ENCODE data around the gene BTBD1. TPM values are rescaled to one million over a fixed set of nuclear protein-coding genes. Genes with fewer than 3 reads are reported as not detected.

Gene BTBD1
- total and polyA plus RNA-seq, 2 experiments from 2014 or later: 43.8 to 91.0 TPM

DNA sequence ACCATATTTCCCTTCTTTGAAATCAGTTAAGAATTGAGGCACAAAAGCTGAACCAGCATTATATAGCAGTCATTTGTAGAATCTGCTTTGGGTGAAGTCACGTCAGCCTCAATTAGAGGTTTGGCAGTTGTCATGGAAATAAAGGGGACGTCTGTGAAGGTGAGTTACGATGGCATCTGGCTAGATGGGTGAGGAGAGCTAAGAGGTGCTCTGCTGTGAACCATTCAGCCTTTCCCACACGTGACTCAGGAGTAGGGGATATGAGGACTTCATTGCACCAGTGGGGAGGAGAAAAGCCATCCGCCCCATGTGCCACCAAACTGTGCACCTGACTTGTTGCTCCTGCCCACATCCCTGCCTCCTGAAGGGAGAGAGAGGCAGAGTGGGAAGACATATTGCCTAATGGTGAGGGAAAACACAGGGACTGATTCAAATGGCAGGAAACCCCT, 52.8 kb downstream of the BTBD1 start:
- no peak for DNase-seq (ENCODE audit: low spot score)
- Histone ChIP-seq H4K20me1 (ENCODE audit: insufficient read depth, poor library complexity, severe bottlenecking) (no peaks in the 10 kb centered on the region), H3K27me3 (no peaks in the 10 kb centered on the region), H3K27ac (no peak overlapping the region), H2AFZ (no peak overlapping the region), H3K4me3 (no peak overlapping the region), H3K79me2 (peaks cover 22% of the 10 kb centered on the region), H3K4me2 (no peak overlapping the region), H3K4me1 (ENCODE audit: insufficient read depth) (peaks cover 16% of the 10 kb centered on the region), H3K9me3 (ENCODE audit: low read depth) (no peaks in the 10 kb centered on the region), H3K36me3 (replicated peaks; ENCODE audit: insufficient read depth, low read depth) (no peaks in the 10 kb centered on the region), H3K9me2 (replicated peaks; ENCODE audit: insufficient read depth) (no peaks in the 10 kb centered on the region)
- 73% methylated on average over 5 of the region's 5 CpGs for WGBS (ENCODE audit: low lambda C conversion rate, missing lambda C conversion rate)
- TF ChIP-seq EZH2 (IDR thresholded peaks at IDR 0.05; ENCODE audit: borderline replicate concordance) (no peak), EZH2phosphoT487 (IDR thresholded peaks at IDR 0.05; ENCODE audit: low read depth, severe bottlenecking, unreplicated experiment) (no peak)
- TF ChIP-seq, protein P1, sequence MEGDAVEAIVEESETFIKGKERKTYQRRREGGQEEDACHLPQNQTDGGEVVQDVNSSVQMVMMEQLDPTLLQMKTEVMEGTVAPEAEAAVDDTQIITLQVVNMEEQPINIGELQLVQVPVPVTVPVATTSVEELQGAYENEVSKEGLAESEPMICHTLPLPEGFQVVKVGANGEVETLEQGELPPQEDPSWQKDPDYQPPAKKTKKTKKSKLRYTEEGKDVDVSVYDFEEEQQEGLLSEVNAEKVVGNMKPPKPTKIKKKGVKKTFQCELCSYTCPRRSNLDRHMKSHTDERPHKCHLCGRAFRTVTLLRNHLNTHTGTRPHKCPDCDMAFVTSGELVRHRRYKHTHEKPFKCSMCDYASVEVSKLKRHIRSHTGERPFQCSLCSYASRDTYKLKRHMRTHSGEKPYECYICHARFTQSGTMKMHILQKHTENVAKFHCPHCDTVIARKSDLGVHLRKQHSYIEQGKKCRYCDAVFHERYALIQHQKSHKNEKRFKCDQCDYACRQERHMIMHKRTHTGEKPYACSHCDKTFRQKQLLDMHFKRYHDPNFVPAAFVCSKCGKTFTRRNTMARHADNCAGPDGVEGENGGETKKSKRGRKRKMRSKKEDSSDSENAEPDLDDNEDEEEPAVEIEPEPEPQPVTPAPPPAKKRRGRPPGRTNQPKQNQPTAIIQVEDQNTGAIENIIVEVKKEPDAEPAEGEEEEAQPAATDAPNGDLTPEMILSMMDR (IDR thresholded peaks at IDR 0.05; ENCODE audit: poor library complexity): no peak

DNA sequence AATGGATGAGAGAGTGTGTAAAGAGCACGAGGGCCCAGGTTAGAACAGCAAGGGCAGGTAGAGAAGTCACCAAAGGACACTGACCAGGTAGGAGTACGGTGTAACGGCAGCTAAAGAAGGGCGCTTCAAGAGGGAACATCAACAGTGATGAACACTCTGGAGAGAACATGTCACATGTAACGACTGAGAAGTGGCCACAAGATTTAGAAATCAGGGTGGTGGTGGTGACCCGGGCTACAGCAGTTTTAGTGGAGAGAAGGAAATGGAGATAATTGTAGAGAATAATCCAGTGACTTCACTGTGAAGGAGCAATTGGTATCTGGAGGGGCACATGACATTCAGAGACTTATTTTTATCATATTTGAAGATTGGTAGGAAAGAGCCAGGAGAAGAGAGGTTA, 54.4 kb downstream of the BTBD1 start:
- no peaks in the 10 kb centered on the region for H4K20me1 ChIP-seq (ENCODE audit: insufficient read depth, poor library complexity, severe bottlenecking)
- H3K4me3 ChIP-seq: no peak overlapping the region
- peaks cover 16% of the 10 kb centered on the region for H3K4me1 ChIP-seq (ENCODE audit: insufficient read depth)
- no peaks in the 10 kb centered on the region for H3K9me2 ChIP-seq (replicated peaks; ENCODE audit: insufficient read depth)
- peak overlapping the region; percentile 85 for H3K4me2 ChIP-seq
- H3K27ac ChIP-seq: no peak overlapping the region
- DNase-seq (ENCODE audit: low spot score): no peak
- no peak overlapping the region for H2AFZ ChIP-seq
- TF ChIP-seq, protein P1 (IDR thresholded peaks at IDR 0.05; ENCODE audit: poor library complexity): no peak
- no peak for TF ChIP-seq EZH2 (IDR thresholded peaks at IDR 0.05; ENCODE audit: borderline replicate concordance)
- TF ChIP-seq EZH2phosphoT487 (IDR thresholded peaks at IDR 0.05; ENCODE audit: low read depth, severe bottlenecking, unreplicated experiment): no peak
- H3K36me3 ChIP-seq (replicated peaks; ENCODE audit: insufficient read depth, low read depth): no peaks in the 10 kb centered on the region
- H3K9me3 ChIP-seq (ENCODE audit: low read depth): no peaks in the 10 kb centered on the region
- H3K79me2 ChIP-seq: peaks cover 22% of the 10 kb centered on the region
- H3K27me3 ChIP-seq: no peaks in the 10 kb centered on the region
- WGBS (ENCODE audit: low lambda C conversion rate, missing lambda C conversion rate): 97% methylated on average over 6 of the region's 6 CpGs

DNA sequence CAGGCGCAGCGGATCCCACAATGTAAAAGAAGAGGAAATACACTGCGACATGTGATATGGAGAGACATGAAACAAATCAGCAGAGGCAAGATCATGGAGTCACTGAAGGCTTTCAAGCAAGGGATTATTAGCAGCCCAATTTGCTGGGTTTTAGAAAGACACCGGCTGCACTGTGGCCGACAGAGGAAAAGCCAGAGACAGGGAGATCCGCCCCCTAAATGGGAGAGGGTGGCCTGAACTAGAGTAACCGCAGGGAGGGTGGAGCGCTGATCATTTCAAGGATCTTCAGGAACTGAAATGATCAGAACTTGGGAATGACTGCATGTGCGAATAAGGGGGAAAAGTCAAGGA, 55.0 kb downstream of the BTBD1 start:
- no peaks in the 10 kb centered on the region for H3K9me3 ChIP-seq (ENCODE audit: low read depth)
- DNase-seq (ENCODE audit: low spot score): no peak
- TF ChIP-seq, protein P1 (IDR thresholded peaks at IDR 0.05; ENCODE audit: poor library complexity): no peak
- no peak for TF ChIP-seq EZH2phosphoT487 (IDR thresholded peaks at IDR 0.05; ENCODE audit: low read depth, severe bottlenecking, unreplicated experiment)
- TF ChIP-seq EZH2 (IDR thresholded peaks at IDR 0.05; ENCODE audit: borderline replicate concordance): no peak
- H3K36me3 ChIP-seq (replicated peaks; ENCODE audit: insufficient read depth, low read depth): no peaks in the 10 kb centered on the region
- H3K27ac ChIP-seq: peak overlapping the region; percentile 80
- peak overlapping the region; percentile 87 for H2AFZ ChIP-seq
- H3K4me3 ChIP-seq: no peak overlapping the region
- peaks cover 16% of the 10 kb centered on the region for H3K4me1 ChIP-seq (ENCODE audit: insufficient read depth)
- peak overlapping the region; percentile 85 for H3K4me2 ChIP-seq
- no peaks in the 10 kb centered on the region for H3K27me3 ChIP-seq
- H3K79me2 ChIP-seq: peaks cover 22% of the 10 kb centered on the region
- WGBS (ENCODE audit: low lambda C conversion rate, missing lambda C conversion rate): 89% methylated on average over 9 of the region's 9 CpGs
- no peaks in the 10 kb centered on the region for H3K9me2 ChIP-seq (replicated peaks; ENCODE audit: insufficient read depth)
- H4K20me1 ChIP-seq (ENCODE audit: insufficient read depth, poor library complexity, severe bottlenecking): no peaks in the 10 kb centered on the region

Data from hepatocyte (in vitro differentiated cells).